Neutrophil (primary cell): ENCODE measurements around the gene WDR48.

ENCODE experiments used
- H3K27ac ChIP-seq: fragments of 200-600 bp; sonication (generic); 2 replicates; pipeline ENCODE4 v1.5.1; 2016; ENCODE audit warnings: mild to moderate bottlenecking, moderate library complexity
- H3K27me3 ChIP-seq: fragments of 200-600 bp; sonication (generic); 2 replicates; pipeline ENCODE4 v1.6.0; 2016; ENCODE audit warnings: mild to moderate bottlenecking
- H3K36me3 ChIP-seq: fragments of 200-600 bp; sonication (generic); 2 replicates; pipeline ENCODE4 v1.5.1; 2017
- H3K4me1 ChIP-seq, 2 experiments: fragments of 200-600 bp in 1 of 2; sonication (generic) in 1 of 2; 1 replicate in 1 of 2; 2 replicates in 1 of 2; pipeline versions ENCODE4 v1.5.1 to v1.6.1; 2013 to 2016; ENCODE audit warnings: low read depth in 1 of 2, low read length in 1 of 2, mild to moderate bottlenecking in 1 of 2, moderate library complexity in 1 of 2; ENCODE audit not compliant: control insufficient read depth in 1 of 2, insufficient read depth in 1 of 2
- H3K4me3 ChIP-seq, 2 experiments: fragments of 200-600 bp in 1 of 2; sonication (generic) in 1 of 2; 1 replicate in 1 of 2; 2 replicates in 1 of 2; pipeline ENCODE4 v1.5.1; 2013 to 2016; ENCODE audit warnings: low read depth in 1 of 2, low read length in 1 of 2, mild to moderate bottlenecking in 1 of 2, moderate library complexity in 1 of 2
- H3K9me3 ChIP-seq: fragments of 200-600 bp; sonication (generic); 2 replicates; pipeline ENCODE4 v1.5.1; 2016
- CTCF ChIP-seq: fragments of 200-600 bp; sonication (generic); IDR thresholded peaks from 2 replicates; pipeline ENCODE4 v1.5.1; 2016; ENCODE audit warnings: antibody characterized with exemption

Gene WDR48

GRCh38 chr3:39097716-39098472 is 46.1 kb downstream of the WDR48 start:
- no peaks in the 10 kb centered on the region for H3K9me3 ChIP-seq
- H3K36me3 ChIP-seq: peaks cover 81% of the 10 kb centered on the region
- H3K27ac ChIP-seq: no peak overlapping the region
- no peaks in the 10 kb centered on the region for H3K27me3 ChIP-seq
- TF ChIP-seq CTCF: no peak
- no peak overlapping the region for H3K4me3 ChIP-seq
- H3K4me1 ChIP-seq: no peaks in the 10 kb centered on the region

GRCh38 chr3:39098473-39099000 is 46.7 kb downstream of the WDR48 start:
- no peak overlapping the region for H3K4me3 ChIP-seq
- H3K27ac ChIP-seq: no peak overlapping the region
- H3K9me3 ChIP-seq: no peaks in the 10 kb centered on the region
- no peak for TF ChIP-seq CTCF
- H3K27me3 ChIP-seq: no peaks in the 10 kb centered on the region
- peaks cover 75% of the 10 kb centered on the region for H3K36me3 ChIP-seq
- no peaks in the 10 kb centered on the region for H3K4me1 ChIP-seq

GRCh38 chr3:39099242-39099641 is 47.4 kb downstream of the WDR48 start:
- Histone ChIP-seq H3K4me3 (no peak overlapping the region), H3K4me1 (no peaks in the 10 kb centered on the region), H3K27ac (no peak overlapping the region), H3K9me3 (no peaks in the 10 kb centered on the region), H3K36me3 (peaks cover 68% of the 10 kb centered on the region), H3K27me3 (no peaks in the 10 kb centered on the region)
- TF ChIP-seq CTCF: no peak

GRCh38 chr3:39099738-39100499 is 48.1 kb downstream of the WDR48 start:
- TF ChIP-seq CTCF: no peak
- no peak overlapping the region for H3K4me3 ChIP-seq
- H3K27ac ChIP-seq: no peak overlapping the region
- H3K27me3 ChIP-seq: no peaks in the 10 kb centered on the region
- H3K4me1 ChIP-seq: no peaks in the 10 kb centered on the region
- no peaks in the 10 kb centered on the region for H3K9me3 ChIP-seq
- peaks cover 61% of the 10 kb centered on the region for H3K36me3 ChIP-seq

GRCh38 chr3:39100500-39100886 is 48.7 kb downstream of the WDR48 start:
- Histone ChIP-seq H3K36me3 (peaks cover 55% of the 10 kb centered on the region), H3K27ac (no peak overlapping the region)

More at GRCh38 chr3:39100500-39100886, 48.7 kb downstream of the WDR48 start:
- no peaks in the 10 kb centered on the region for H3K27me3 ChIP-seq
- H3K4me3 ChIP-seq: no peak overlapping the region
- TF ChIP-seq CTCF: no peak
- H3K4me1 ChIP-seq: peaks cover 0 to 5% of the 10 kb centered on the region in 2 experiments
- H3K9me3 ChIP-seq: no peaks in the 10 kb centered on the region
